Testis (tissue), 3 donors: Measurements from ENCODE around the gene NRCAM. TPM values are rescaled to one million over a fixed set of nuclear protein-coding genes. Genes with fewer than 3 reads are reported as not detected.

ENCODE experiments used
- DNase-seq: peaks from one replicate; pipeline ENCODE4 v3.0.0-alpha.2; 2019
- H3K27ac ChIP-seq, 2 donors: fragments of 200-600 bp; sonication (generic); one replicate each; pipeline ENCODE4 v1.5.1; 2019
- H3K27me3 ChIP-seq: fragments of 200-600 bp; sonication (generic); one replicate; pipeline ENCODE4 v1.5.1; 2019
- H3K36me3 ChIP-seq: fragments of 200-600 bp; sonication (generic); one replicate; pipeline ENCODE4 v1.5.1; 2017; ENCODE audit warnings: low read depth; ENCODE audit errors: missing control alignments
- H3K4me1 ChIP-seq: fragments of 200-600 bp; sonication (generic); one replicate; pipeline ENCODE4 v1.5.1; 2019
- H3K4me3 ChIP-seq, 2 donors: fragments of 200-600 bp; sonication (generic); one replicate each; pipeline ENCODE4 v1.5.1; 2017 to 2019
- H3K9me3 ChIP-seq: fragments of 200-600 bp; sonication (generic); one replicate; pipeline ENCODE4 v1.5.1; 2017
- POLR2A ChIP-seq: fragments of 450-650 bp; IDR thresholded peaks from one replicate; pipeline ENCODE4 v1.6.1; 2017; ENCODE audit warnings: antibody characterized with exemption, mild to moderate bottlenecking, moderate library complexity
- WGBS, 2 donors: methylation state at CpG; one replicate each; pipeline ENCODE4 v1.1.5; 2018; 5-methylcytosine and 5-hydroxymethylcytosine counted together
- intact Hi-C: fragments of 100-400 bp; cut with DNase I; formaldehyde crosslinking; loops from one replicate; pipeline ENCODE4 v1.15.1; 2023; ENCODE audit warnings: low total_unique reads
- polyA plus RNA-seq: library from polyadenylated mRNA; stranded (reverse); fragments of 350-450 nt; fragmentation: Illumina TruSeq; extraction: RNeasy Lipid Tissue Mini Kit (QIAGEN cat#74804); gene quantifications from one replicate; pipeline ENCODE4 v1.2.3, GENCODE V29; 2014; ENCODE audit warnings: low read depth, low replicate concordance; ENCODE audit not compliant: insufficient read depth
- total RNA-seq, 2 donors: library from RNA; depleted of rRNA; stranded (reverse); fragments of >200 nt; gene quantifications; one replicate each; pipeline ENCODE4 v1.2.3, GENCODE V29; 2016
- TF ChIP-seq, protein P1 (sequence below), 3 experiments: fragments of 450-650 bp in 2 of 3; fragments of 200-600 bp in 1 of 3; sonication (generic) in 1 of 3; IDR thresholded peaks; one replicate each; pipeline ENCODE4 v1.5.1; 2016 to 2019; ENCODE audit warnings: antibody characterized with exemption in 3 of 3, mild to moderate bottlenecking in 2 of 3, moderate library complexity in 1 of 3

The NRCAM gene
- total and polyA plus RNA-seq, 3 donors from 2014 or later = 7.4 to 11.4 (median 7.6) TPM

- intact Hi-C loops = no loop called here
Observed at GRCh38 chr7:108108131-108108530, 348.1 kb downstream of the NRCAM start.

GRCh38 chr7:108104324-108104723 lies 351.9 kb downstream of the NRCAM start:
- Histone ChIP-seq H3K9me3 (no peaks in the 10 kb centered on the region), H3K27ac (no peak overlapping the region), H3K4me3 (no peak overlapping the region), H3K27me3 (no peaks in the 10 kb centered on the region), H3K4me1 (no peaks in the 10 kb centered on the region), H3K36me3 (no peaks in the 10 kb centered on the region)
- intact Hi-C loops = no loop called here
- WGBS, 2 donors = 69 to 73% methylated on average over 7 of the region's 7 CpGs
- DNase-seq = no peak
- TF ChIP-seq, protein P1, sequence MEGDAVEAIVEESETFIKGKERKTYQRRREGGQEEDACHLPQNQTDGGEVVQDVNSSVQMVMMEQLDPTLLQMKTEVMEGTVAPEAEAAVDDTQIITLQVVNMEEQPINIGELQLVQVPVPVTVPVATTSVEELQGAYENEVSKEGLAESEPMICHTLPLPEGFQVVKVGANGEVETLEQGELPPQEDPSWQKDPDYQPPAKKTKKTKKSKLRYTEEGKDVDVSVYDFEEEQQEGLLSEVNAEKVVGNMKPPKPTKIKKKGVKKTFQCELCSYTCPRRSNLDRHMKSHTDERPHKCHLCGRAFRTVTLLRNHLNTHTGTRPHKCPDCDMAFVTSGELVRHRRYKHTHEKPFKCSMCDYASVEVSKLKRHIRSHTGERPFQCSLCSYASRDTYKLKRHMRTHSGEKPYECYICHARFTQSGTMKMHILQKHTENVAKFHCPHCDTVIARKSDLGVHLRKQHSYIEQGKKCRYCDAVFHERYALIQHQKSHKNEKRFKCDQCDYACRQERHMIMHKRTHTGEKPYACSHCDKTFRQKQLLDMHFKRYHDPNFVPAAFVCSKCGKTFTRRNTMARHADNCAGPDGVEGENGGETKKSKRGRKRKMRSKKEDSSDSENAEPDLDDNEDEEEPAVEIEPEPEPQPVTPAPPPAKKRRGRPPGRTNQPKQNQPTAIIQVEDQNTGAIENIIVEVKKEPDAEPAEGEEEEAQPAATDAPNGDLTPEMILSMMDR (IDR thresholded peaks at IDR 0.05) = no peak
- no peak for TF ChIP-seq POLR2A

More at GRCh38 chr7:108108131-108108530, 348.1 kb downstream of the NRCAM start:
- Histone ChIP-seq H3K27ac (no peak overlapping the region), H3K36me3 (no peaks in the 10 kb centered on the region), H3K27me3 (no peaks in the 10 kb centered on the region), H3K4me1 (no peaks in the 10 kb centered on the region), H3K4me3 (no peak overlapping the region), H3K9me3 (no peaks in the 10 kb centered on the region)
- DNase-seq = no peak
- TF ChIP-seq, protein P1 (IDR thresholded peaks at IDR 0.05) = no peak
- no peak for TF ChIP-seq POLR2A

DNA sequence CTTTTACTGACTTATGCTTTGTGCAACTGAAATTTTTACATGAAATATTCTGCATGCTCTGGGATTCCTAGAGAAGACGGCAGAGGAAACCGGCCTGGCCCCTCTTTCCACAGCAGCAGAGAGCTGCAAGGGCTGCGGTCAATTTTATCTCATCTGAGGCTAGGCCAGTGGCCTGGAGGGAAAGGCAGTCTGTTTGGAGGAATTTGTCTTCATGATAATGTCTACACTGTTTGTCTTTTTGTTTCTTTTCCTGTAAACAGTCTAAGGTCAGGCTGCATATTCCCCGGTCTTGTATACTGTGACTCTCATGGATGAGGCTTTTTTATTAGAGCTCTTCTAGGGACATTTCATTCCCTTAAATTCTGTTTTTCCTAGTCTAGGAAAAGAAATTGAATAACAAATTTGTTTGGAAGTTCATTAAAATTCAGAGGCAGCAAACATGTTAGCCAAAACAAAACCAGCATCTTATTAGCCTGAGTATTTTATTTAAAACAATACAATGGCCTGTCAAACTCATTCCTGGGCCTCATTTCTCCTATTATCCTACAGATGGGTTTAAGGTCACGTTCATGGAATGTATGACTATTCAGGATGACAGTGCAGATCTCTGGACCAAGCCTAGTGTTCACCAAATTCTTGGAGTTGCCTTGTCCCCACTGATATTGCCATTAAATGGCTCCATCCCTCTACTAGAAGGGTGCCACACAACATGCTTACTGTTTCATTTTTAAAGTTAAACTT lies 352.5 kb downstream of the NRCAM start:
- DNase-seq = no peak
- Histone ChIP-seq H3K27ac (no peak overlapping the region), H3K36me3 (no peaks in the 10 kb centered on the region), H3K4me3 (no peak overlapping the region), H3K4me1 (no peaks in the 10 kb centered on the region), H3K27me3 (no peaks in the 10 kb centered on the region), H3K9me3 (no peaks in the 10 kb centered on the region)
- no peak for TF ChIP-seq POLR2A
- TF ChIP-seq, protein P1 (IDR thresholded peaks at IDR 0.05) = no peak
- 78 to 85% methylated on average over 5 of the region's 5 CpGs for WGBS, 2 donors
- intact Hi-C loops = no loop called here

DNA sequence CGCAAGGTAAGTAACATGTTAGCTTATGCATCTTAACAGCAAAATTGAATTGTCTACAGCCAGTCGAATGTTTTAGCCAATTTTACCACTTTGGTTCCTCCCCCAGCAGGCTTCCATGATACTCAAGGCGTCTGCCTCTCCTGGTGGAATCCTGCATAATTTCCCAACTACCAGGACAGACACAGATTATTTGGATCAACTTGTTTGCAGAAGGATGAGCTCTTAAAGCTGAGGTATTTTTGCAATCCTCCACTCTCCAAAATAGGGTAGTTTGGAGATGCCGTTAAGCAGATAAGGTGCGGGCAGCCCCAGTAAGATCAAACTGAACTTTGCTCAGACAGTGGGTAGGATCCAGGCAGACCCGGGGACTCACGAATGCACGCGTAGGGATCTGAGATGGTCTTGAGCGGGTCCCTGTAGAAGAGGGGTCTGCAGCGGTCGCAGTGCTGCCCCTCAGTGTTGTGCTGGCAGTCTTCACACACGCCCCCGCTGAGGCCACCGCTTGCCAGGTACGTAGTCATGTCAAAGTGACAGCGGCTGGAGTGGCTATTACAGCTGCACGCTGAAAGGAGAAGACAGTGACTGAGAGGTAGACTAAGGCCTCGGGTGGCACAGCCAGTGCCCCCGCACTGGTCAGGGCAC lies 353.4 kb downstream of the NRCAM start:
- DNase-seq = no peak
- H3K27ac ChIP-seq = no peak overlapping the region
- no peak for TF ChIP-seq POLR2A
- TF ChIP-seq, protein P1 (IDR thresholded peaks at IDR 0.05) = no peak
- H3K27me3 ChIP-seq = no peaks in the 10 kb centered on the region
- intact Hi-C loops = no loop called here
- H3K36me3 ChIP-seq = no peaks in the 10 kb centered on the region
- no peak overlapping the region for H3K4me3 ChIP-seq
- no peaks in the 10 kb centered on the region for H3K4me1 ChIP-seq
- no peaks in the 10 kb centered on the region for H3K9me3 ChIP-seq
- WGBS, 2 donors = 68 to 85% methylated on average over 12 to 20 of the region's 20 CpGs
